Uterus (tissue), 4 donors: ENCODE results near the gene GLIS1. TPM values are rescaled to one million over a fixed set of nuclear protein-coding genes. Genes with fewer than 3 reads are reported as not detected.

ENCODE experiments used
- DNase-seq, 2 donors: peaks; one replicate each; pipeline ENCODE4 v3.0.0-alpha.2; 2019 to 2020
- H3K27ac ChIP-seq, 2 donors: fragments of 200-600 bp; sonication (generic); 1 replicate in 1 of 2; 2 replicates in 1 of 2; pipeline ENCODE4 v1.5.1; 2016 to 2018
- H3K27me3 ChIP-seq, 2 donors: fragments of 200-600 bp; sonication (generic); one replicate each; pipeline ENCODE4 v1.5.1; 2018 to 2019; ENCODE audit warnings: control low read depth in 1 of 2
- H3K36me3 ChIP-seq, 2 donors: fragments of 200-600 bp; sonication (generic); one replicate each; pipeline ENCODE4 v1.5.1; 2019; ENCODE audit warnings: control low read depth in 1 of 2
- H3K4me1 ChIP-seq, 2 donors: fragments of 200-600 bp; sonication (generic); one replicate each; pipeline ENCODE4 v1.5.1; 2018 to 2019; ENCODE audit warnings: control low read depth in 1 of 2
- H3K4me3 ChIP-seq, 2 donors: fragments of 200-600 bp; sonication (generic); 1 replicate in 1 of 2; 2 replicates in 1 of 2; pipeline ENCODE4 v1.5.1; 2018 to 2019; ENCODE audit warnings: mild to moderate bottlenecking in 1 of 2
- H3K9me3 ChIP-seq, 2 donors: fragments of 200-600 bp; sonication (generic); one replicate each; pipeline ENCODE4 v1.5.1; 2019; ENCODE audit warnings: control low read depth in 1 of 2
- POLR2A ChIP-seq, 2 donors: fragments of 450-650 bp; IDR thresholded peaks; one replicate each; pipeline ENCODE4 v1.6.1; 2016; ENCODE audit warnings: antibody characterized with exemption in 2 of 2, mild to moderate bottlenecking in 1 of 2, moderate library complexity in 1 of 2
- intact Hi-C: fragments of 100-400 bp; cut with DNase I; formaldehyde crosslinking; loops from one replicate; pipeline ENCODE4 v1.15.1; 2023; ENCODE audit warnings: low total_unique reads
- total RNA-seq, 4 donors: library from RNA; depleted of rRNA in 3 of 4; stranded (reverse); fragments of >200 nt in 3 of 4; gene quantifications; one replicate each; pipeline versions ENCODE4 v1.1.0 to v1.2.4, GENCODE V29; 2014 to 2023
- TF ChIP-seq, protein P1 (sequence below), 4 experiments: fragments of 200-600 bp in 2 of 4; fragments of 450-650 bp in 2 of 4; sonication (generic) in 2 of 4; IDR thresholded peaks; one replicate each; pipeline ENCODE4 v1.5.1; 2016 to 2019; ENCODE audit warnings: antibody characterized with exemption in 4 of 4, mild to moderate bottlenecking in 2 of 4, moderate library complexity in 1 of 4
- donor health status: DM: yes; HTN: yes; CAD: no.

Gene GLIS1
- total RNA-seq, 4 donors from 2014 or later, result 0.21 to 1.0 TPM; not detected in 2

DNA sequence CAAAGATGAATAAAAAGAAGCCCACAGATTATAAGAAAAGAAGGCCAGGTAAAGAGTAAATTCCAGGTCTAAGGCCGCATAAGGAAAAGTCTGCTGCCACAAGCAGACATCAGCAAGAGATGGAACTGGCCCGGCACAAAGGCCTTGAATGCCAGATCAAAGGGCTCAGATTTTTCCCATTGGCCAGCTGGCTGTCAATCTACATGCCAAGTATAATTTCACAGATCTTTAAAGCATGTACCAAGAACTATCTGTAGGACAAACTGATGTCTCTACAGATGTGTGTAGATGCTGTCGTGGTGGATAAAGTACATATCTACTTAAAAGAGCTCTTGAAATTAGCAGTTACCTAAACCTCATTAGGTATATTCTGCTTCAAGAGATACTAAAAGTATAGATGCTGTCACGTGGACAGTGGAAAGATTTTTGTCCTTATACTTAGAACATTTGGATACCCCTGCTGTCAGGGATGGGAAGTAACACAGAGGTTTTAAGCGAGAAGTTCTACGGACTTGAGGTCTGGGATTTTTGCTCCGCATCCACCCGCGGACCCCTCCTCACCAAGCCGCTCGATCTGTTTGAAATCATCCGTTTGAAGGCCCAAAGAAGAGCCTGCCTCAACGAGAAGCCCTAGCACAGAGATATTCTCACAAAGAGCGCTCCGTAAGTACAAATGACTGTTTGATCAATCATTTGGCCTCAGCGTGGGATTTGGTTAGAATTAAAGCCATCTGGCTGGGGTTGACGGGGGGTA lies 10.1 kb downstream of the GLIS1 start:
- Histone ChIP-seq H3K9me3 (no peaks in the 10 kb centered on the region), H3K36me3 (no peaks in the 10 kb centered on the region), H3K4me3 (no peak overlapping the region), H3K27me3 (no peaks in the 10 kb centered on the region), H3K27ac (no peak overlapping the region), H3K4me1 (no peaks in the 10 kb centered on the region)
- no peak for DNase-seq
- TF ChIP-seq, protein P1, sequence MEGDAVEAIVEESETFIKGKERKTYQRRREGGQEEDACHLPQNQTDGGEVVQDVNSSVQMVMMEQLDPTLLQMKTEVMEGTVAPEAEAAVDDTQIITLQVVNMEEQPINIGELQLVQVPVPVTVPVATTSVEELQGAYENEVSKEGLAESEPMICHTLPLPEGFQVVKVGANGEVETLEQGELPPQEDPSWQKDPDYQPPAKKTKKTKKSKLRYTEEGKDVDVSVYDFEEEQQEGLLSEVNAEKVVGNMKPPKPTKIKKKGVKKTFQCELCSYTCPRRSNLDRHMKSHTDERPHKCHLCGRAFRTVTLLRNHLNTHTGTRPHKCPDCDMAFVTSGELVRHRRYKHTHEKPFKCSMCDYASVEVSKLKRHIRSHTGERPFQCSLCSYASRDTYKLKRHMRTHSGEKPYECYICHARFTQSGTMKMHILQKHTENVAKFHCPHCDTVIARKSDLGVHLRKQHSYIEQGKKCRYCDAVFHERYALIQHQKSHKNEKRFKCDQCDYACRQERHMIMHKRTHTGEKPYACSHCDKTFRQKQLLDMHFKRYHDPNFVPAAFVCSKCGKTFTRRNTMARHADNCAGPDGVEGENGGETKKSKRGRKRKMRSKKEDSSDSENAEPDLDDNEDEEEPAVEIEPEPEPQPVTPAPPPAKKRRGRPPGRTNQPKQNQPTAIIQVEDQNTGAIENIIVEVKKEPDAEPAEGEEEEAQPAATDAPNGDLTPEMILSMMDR (IDR thresholded peaks at IDR 0.05), result no peak
- no peak for TF ChIP-seq POLR2A (IDR thresholded peaks at IDR 0.05)
- intact Hi-C loops, result no loop called here

DNA sequence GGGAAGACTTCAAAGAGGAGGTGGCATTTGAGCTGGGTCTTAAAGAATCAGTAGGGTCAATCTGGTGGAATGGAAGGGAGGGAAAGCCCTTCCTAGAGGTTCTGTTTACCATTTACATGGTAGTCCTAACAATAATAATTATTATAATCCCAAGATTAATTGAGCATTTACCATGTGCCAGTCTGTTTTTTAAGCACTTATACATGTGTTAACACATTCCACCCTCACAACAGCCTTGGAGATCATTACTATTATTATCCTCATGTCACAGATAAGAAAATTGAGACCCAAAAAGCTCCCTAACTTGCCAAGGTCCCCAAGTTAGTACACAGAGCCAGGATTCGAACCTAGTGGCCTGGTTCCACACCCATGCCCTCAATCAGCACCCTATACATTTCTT lies 10.8 kb downstream of the GLIS1 start:
- Histone ChIP-seq H3K27ac (no peak overlapping the region), H3K36me3 (no peaks in the 10 kb centered on the region), H3K4me1 (no peaks in the 10 kb centered on the region), H3K4me3 (no peak overlapping the region), H3K9me3 (no peaks in the 10 kb centered on the region), H3K27me3 (no peaks in the 10 kb centered on the region)
- intact Hi-C loops, result no loop called here
- DNase-seq, result no peak
- TF ChIP-seq POLR2A (IDR thresholded peaks at IDR 0.05), result no peak
- TF ChIP-seq, protein P1 (IDR thresholded peaks at IDR 0.05), result no peak

DNA sequence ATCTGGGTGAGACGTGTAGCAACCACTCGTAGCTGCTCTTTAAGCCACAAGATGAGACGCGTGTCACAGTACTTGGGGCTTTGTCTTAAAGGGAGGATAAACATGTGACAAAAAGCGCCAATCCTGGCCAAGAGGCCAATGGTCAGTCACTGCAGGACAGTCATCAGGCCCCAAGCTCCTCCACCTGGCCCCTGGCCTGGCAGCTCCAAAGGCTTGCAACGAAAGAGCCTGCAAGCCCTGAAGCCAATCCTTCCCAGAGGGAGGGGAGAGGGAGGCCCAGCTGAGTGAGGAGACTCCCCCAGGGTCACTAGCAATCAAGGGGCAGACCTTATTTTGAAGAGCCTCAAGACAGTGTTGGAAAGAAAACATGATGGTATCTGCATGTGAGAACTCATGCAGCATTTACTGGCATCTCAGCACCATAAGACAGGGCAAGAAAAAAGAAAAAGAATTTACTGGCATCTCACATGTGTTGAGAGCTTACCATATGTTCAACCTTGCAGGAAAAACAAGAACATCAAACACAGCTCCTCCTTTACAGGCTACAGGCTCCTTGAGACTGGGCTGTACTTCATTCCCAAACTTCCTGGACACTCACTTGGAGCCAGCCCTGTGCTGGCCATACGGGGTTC lies 11.4 kb downstream of the GLIS1 start:
- Histone ChIP-seq H3K9me3 (no peaks in the 10 kb centered on the region), H3K36me3 (no peaks in the 10 kb centered on the region), H3K27ac (no peak overlapping the region), H3K27me3 (no peaks in the 10 kb centered on the region), H3K4me3 (no peak overlapping the region), H3K4me1 (no peaks in the 10 kb centered on the region)
- DNase-seq, result no peak
- TF ChIP-seq, protein P1 (IDR thresholded peaks at IDR 0.05), result no peak
- no peak for TF ChIP-seq POLR2A (IDR thresholded peaks at IDR 0.05)
- intact Hi-C loops, result no loop called here

DNA sequence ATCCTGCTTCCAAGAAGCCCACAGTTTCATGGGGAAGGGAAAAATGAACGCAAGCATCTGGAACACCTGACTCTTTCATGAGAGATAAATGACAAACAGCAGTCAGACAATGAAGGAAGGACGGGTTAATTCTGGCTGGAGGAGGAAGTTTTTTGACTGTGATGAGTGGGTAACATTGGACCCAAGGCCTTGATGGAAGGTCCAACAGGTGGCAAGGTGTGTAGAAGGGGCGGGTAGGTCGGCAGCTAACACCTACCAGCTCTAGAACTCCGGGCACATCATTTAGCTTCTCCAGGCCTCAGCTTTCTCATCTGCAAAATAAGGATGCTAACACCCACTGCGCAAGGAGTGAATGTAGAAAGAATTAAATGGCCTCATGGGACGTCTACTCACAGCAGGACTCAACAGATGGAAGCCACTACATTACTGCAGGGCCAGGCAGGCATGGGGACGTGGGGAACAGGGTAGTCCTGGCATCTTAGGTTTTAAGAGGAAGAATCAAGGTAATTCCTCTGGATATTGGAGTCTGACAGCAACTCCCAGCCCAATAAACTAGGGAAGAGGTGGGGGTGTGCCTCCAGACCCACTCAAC lies 12.9 kb downstream of the GLIS1 start:
- Histone ChIP-seq H3K4me1 (no peaks in the 10 kb centered on the region), H3K27ac (no peak overlapping the region), H3K36me3 (no peaks in the 10 kb centered on the region), H3K4me3 (no peak overlapping the region), H3K27me3 (no peaks in the 10 kb centered on the region), H3K9me3 (no peaks in the 10 kb centered on the region)
- intact Hi-C loops, result no loop called here
- no peak for TF ChIP-seq POLR2A (IDR thresholded peaks at IDR 0.05)
- TF ChIP-seq, protein P1 (IDR thresholded peaks at IDR 0.05), result no peak
- no peak for DNase-seq

DNA sequence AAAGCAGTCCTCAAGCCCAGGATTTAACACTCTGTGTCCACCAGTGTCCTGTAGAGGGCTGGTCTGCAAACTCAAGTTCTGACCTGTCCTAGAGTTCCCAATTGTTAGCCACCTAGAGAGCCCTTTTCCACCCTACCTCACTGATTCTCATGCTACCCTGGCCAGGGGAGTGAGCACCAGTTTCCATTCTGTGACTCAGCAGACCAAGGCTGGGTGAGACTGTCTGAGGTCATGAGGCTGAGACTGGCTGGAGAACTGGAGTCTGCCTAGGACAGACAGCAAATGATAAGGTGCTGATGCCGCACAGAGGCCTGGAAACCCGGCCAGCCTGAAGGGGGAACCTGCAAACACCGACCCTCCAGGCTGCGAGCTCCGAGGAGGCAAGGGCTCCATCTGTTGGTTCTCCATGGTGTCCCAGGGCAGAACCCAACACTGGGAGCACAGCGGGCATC lies 13.7 kb downstream of the GLIS1 start:
- H3K4me3 ChIP-seq, result no peak overlapping the region
- no peaks in the 10 kb centered on the region for H3K36me3 ChIP-seq
- H3K4me1 ChIP-seq, result no peaks in the 10 kb centered on the region
- no peaks in the 10 kb centered on the region for H3K9me3 ChIP-seq
- DNase-seq, result no peak
- no peak overlapping the region for H3K27ac ChIP-seq
- H3K27me3 ChIP-seq, result no peaks in the 10 kb centered on the region
- no peak for TF ChIP-seq POLR2A (IDR thresholded peaks at IDR 0.05)
- TF ChIP-seq, protein P1 (IDR thresholded peaks at IDR 0.05), result no peak
- intact Hi-C loops, result no loop called here
